Stimulated activated CD8-positive, alpha-beta memory T cell treated with anti-CD3 and anti-CD28 coated beads, Interleukin-15, amount 100 ng/mL, for 4 hours (primary cell): Measurements from ENCODE around the gene PFN1.
"Not testable (repeated sequence)": the region's sequence is repeated elsewhere in the genome, so short reads cannot be mapped to it uniquely, and the experiment has no call there.

Experiments used
- DNase-seq, 2 donors: peaks; one replicate each; pipeline ENCODE4 v3.0.0-alpha.2; 2020; ENCODE audit warnings: low read depth in 2 of 2

The PFN1 gene

GRCh38 chr17:4945176-4945943 is 3.0 kb downstream of the PFN1 start:
- peak; percentile 69 to 78 for DNase-seq

- DNase-seq: no peak
These were observed 3.7 kb downstream of the PFN1 start for GRCh38 chr17:4944554-4945175.

- no peak for DNase-seq
These were observed 4.2 kb downstream of the PFN1 start for GRCh38 chr17:4944163-4944553.

- DNase-seq: no peak
These were observed 5.4 kb downstream of the PFN1 start for GRCh38 chr17:4942760-4943508.

GRCh38 chr17:4941319-4941610 is 7.1 kb downstream of the PFN1 start:
- DNase-seq: no peak

GRCh38 chr17:4940555-4941318 is 7.6 kb downstream of the PFN1 start:
- DNase-seq: peak in 1 of 2 donors; percentile 16

GRCh38 chr17:4939796-4940554 is 8.4 kb downstream of the PFN1 start, which contains the start of the genes RNF167 and SLC25A11:
TSS of gene RNF167 (plus strand) at chr17:4940268. CDS start at chr17:4940910, 642 bp downstream.
TSS of gene SLC25A11 (minus strand) at chr17:4940046. CDS start at chr17:4939910, 136 bp downstream.
- DNase-seq: peak; percentile 93 to 95

- no peak for DNase-seq
These were observed 8.9 kb downstream of the PFN1 start for GRCh38 chr17:4939546-4939795.

- DNase-seq: no peak
These were observed 9.4 kb downstream of the PFN1 start for GRCh38 chr17:4938688-4939545.

- DNase-seq: no peak
These were observed 10.2 kb downstream of the PFN1 start for GRCh38 chr17:4938069-4938491.

- DNase-seq: no peak
These were observed 10.8 kb downstream of the PFN1 start for GRCh38 chr17:4937553-4937952.

GRCh38 chr17:4936436-4936835 is 11.9 kb downstream of the PFN1 start:
- DNase-seq: no peak

GRCh38 chr17:4935650-4936049 is 12.7 kb downstream of the PFN1 start:
- DNase-seq: no peak

GRCh38 chr17:4934173-4934979 is 14.0 kb downstream of the PFN1 start:
- no peak for DNase-seq

- no peak for DNase-seq
These were observed 14.7 kb downstream of the PFN1 start for GRCh38 chr17:4933646-4934045.

- DNase-seq: no peak
These were observed 15.6 kb downstream of the PFN1 start for GRCh38 chr17:4932756-4933155.

GRCh38 chr17:4931963-4932362 is 16.4 kb downstream of the PFN1 start, which contains the start of gene GP1BA:
TSS of gene GP1BA (plus strand) at chr17:4932277. CDS start at chr17:4932605, 328 bp downstream.
- DNase-seq: no peak

- no peak for DNase-seq
These were observed 19.4 kb downstream of the PFN1 start for GRCh38 chr17:4928881-4929280.

- not testable (repeated sequence) for DNase-seq
These were observed 21.6 kb downstream of the PFN1 start for GRCh38 chr17:4926577-4927335.
